LNCaP clone FGC (cell line): Measurements from ENCODE around the gene UBAP1.
"Not testable (repeated sequence)": the region's sequence is repeated elsewhere in the genome, so short reads cannot be mapped to it uniquely, and the experiment has no call there.

ENCODE experiments used
- DNase-seq: peaks from one replicate; pipeline ENCODE4 v3.0.0-alpha.2; 2011; ENCODE audit warnings: low read depth
- H3K4me3 ChIP-seq: 2 replicates; pipeline ENCODE4 v1.5.1; 2011; ENCODE audit warnings: mild to moderate bottlenecking, low read depth, low read length, control low read depth
- CTCF ChIP-seq: IDR thresholded peaks from 2 replicates; pipeline ENCODE4 v1.5.1; 2012; ENCODE audit warnings: mild to moderate bottlenecking; ENCODE audit not compliant: control insufficient read depth, insufficient read depth; ENCODE audit errors: extremely low read depth

Gene UBAP1

GRCh38 chr9:34179213-34180136 lies 632 bp downstream of the UBAP1 start:
- DNase-seq: no peak
- TF ChIP-seq CTCF: no peak
- peak overlapping the region; percentile 93 for H3K4me3 ChIP-seq

GRCh38 chr9:34185778-34186551 lies 7.1 kb downstream of the UBAP1 start:
- no peak for TF ChIP-seq CTCF
- peak overlapping the region; percentile 6; the same call in 1 of the 2 replicates for H3K4me3 ChIP-seq
- DNase-seq: peak; percentile 90

GRCh38 chr9:34187891-34188240 lies 9.0 kb downstream of the UBAP1 start:
- no peak overlapping the region for H3K4me3 ChIP-seq
- no peak for TF ChIP-seq CTCF
- no peak for DNase-seq

GRCh38 chr9:34190996-34191892 lies 12.4 kb downstream of the UBAP1 start:
- peak; percentile 52 for DNase-seq
- peak; percentile 57 for TF ChIP-seq CTCF
- peak overlapping the region; percentile 31 for H3K4me3 ChIP-seq

GRCh38 chr9:34195143-34195542 lies 16.3 kb downstream of the UBAP1 start:
- DNase-seq: no peak
- H3K4me3 ChIP-seq: no peak overlapping the region
- no peak for TF ChIP-seq CTCF

GRCh38 chr9:34197286-34197685 lies 18.4 kb downstream of the UBAP1 start:
- not testable (repeated sequence) for H3K4me3 ChIP-seq, DNase-seq
